ENCODE results near the gene MLKL. TPM values are rescaled to one million over a fixed set of nuclear protein-coding genes. Genes with fewer than 3 reads are reported as not detected.

The MLKL gene
- total RNA-seq, 3 donors from 2014 or later = 13.3 to 22.6 (median 14.9) TPM

GRCh38 chr16:74691093-74691855, 9.4 kb downstream of the MLKL start:
- intact Hi-C loops (cut with DNase I; ENCODE audit: low total_unique reads) = no loop called here
- DNase-seq (ENCODE audit: low spot score in 2 of 2) = no peak
- Histone ChIP-seq H3K9me3 (no peaks in the 10 kb centered on the region), H3K4me1 (no peaks in the 10 kb centered on the region), H3K36me3 (no peaks in the 10 kb centered on the region), H3K27me3 (no peaks in the 10 kb centered on the region), H3K27ac (no peak overlapping the region), H3K4me3 (no peak overlapping the region)
- TF ChIP-seq POLR2A (IDR thresholded peaks at IDR 0.05) (no peak), POLR2AphosphoS5 (IDR thresholded peaks at IDR 0.05) (no peak), CTCF (IDR thresholded peaks at IDR 0.05) (no peak)

GRCh38 chr16:74682556-74682955, 18.1 kb downstream of the MLKL start:
- intact Hi-C loops (cut with DNase I; ENCODE audit: low total_unique reads) = no loop called here
- DNase-seq (ENCODE audit: low spot score in 2 of 2) = no peak

GRCh38 chr16:74680681-74681080, 20.0 kb downstream of the MLKL start:
- TF ChIP-seq CTCF (IDR thresholded peaks at IDR 0.05) = no peak
- no peak for TF ChIP-seq POLR2AphosphoS5 (IDR thresholded peaks at IDR 0.05)
- TF ChIP-seq POLR2A (IDR thresholded peaks at IDR 0.05) = no peak
- Histone ChIP-seq H3K9me3 (no peaks in the 10 kb centered on the region), H3K4me1 (no peaks in the 10 kb centered on the region), H3K27me3 (no peaks in the 10 kb centered on the region), H3K27ac (no peak overlapping the region), H3K4me3 (no peak overlapping the region), H3K36me3 (no peaks in the 10 kb centered on the region)
- intact Hi-C loops (cut with DNase I; ENCODE audit: low total_unique reads) = no loop called here
- no peak for DNase-seq (ENCODE audit: low spot score in 2 of 2)

More at GRCh38 chr16:74682556-74682955, 18.1 kb downstream of the MLKL start:
- no peaks in the 10 kb centered on the region for H3K36me3 ChIP-seq
- no peaks in the 10 kb centered on the region for H3K27me3 ChIP-seq
- no peaks in the 10 kb centered on the region for H3K4me1 ChIP-seq
- H3K27ac ChIP-seq = no peak overlapping the region
- no peaks in the 10 kb centered on the region for H3K9me3 ChIP-seq
- no peak overlapping the region for H3K4me3 ChIP-seq
- TF ChIP-seq CTCF (IDR thresholded peaks at IDR 0.05) (no peak), POLR2A (IDR thresholded peaks at IDR 0.05) (no peak), POLR2AphosphoS5 (IDR thresholded peaks at IDR 0.05) (no peak)

- no peak overlapping the region for H3K4me3 ChIP-seq
- no peaks in the 10 kb centered on the region for H3K36me3 ChIP-seq
- H3K27me3 ChIP-seq = no peaks in the 10 kb centered on the region
- TF ChIP-seq CTCF (IDR thresholded peaks at IDR 0.05) (no peak), POLR2AphosphoS5 (IDR thresholded peaks at IDR 0.05) (no peak), POLR2A (IDR thresholded peaks at IDR 0.05) (no peak)
- no peak for DNase-seq (ENCODE audit: low spot score in 2 of 2)
- intact Hi-C loops (cut with DNase I; ENCODE audit: low total_unique reads) = no loop called here
- H3K27ac ChIP-seq = no peak overlapping the region
- H3K4me1 ChIP-seq = no peaks in the 10 kb centered on the region
- H3K9me3 ChIP-seq = no peaks in the 10 kb centered on the region
Measured at GRCh38 chr16:74679983-74680382, 20.7 kb downstream of the MLKL start.

GRCh38 chr16:74677868-74678267, 22.8 kb downstream of the MLKL start:
- H3K36me3 ChIP-seq = no peaks in the 10 kb centered on the region
- no peak for DNase-seq (ENCODE audit: low spot score in 2 of 2)

More at GRCh38 chr16:74677868-74678267, 22.8 kb downstream of the MLKL start:
- TF ChIP-seq CTCF (IDR thresholded peaks at IDR 0.05) = no peak
- TF ChIP-seq POLR2A (IDR thresholded peaks at IDR 0.05) = no peak
- TF ChIP-seq POLR2AphosphoS5 (IDR thresholded peaks at IDR 0.05) = no peak
- H3K27ac ChIP-seq = no peak overlapping the region
- intact Hi-C loops (cut with DNase I; ENCODE audit: low total_unique reads) = no loop called here
- H3K4me1 ChIP-seq = no peaks in the 10 kb centered on the region
- no peaks in the 10 kb centered on the region for H3K27me3 ChIP-seq
- H3K4me3 ChIP-seq = no peak overlapping the region
- no peaks in the 10 kb centered on the region for H3K9me3 ChIP-seq

All from breast epithelium (tissue), 4 donors.